GM23338 (cell line): Measurements from ENCODE around the gene GLCCI1.

ENCODE experiments used
- CREB1 ChIP-seq: fragments of 250-450 bp; sonication (Bioruptor Pico); IDR thresholded peaks from 2 replicates; pipeline ENCODE4 v1.5.0; 2020; ENCODE audit warnings: low read depth, mild to moderate bottlenecking, moderate library complexity
- CTCF ChIP-seq, 2 experiments: fragments of 200-600 bp in 1 of 2; sonication (generic) in 1 of 2; conservative IDR thresholded peaks; 2 replicates each; pipeline versions ENCODE4 v1.5.1 to v1.6.1; 2016 to 2017; ENCODE audit warnings: antibody characterized with exemption in 2 of 2, low read depth in 2 of 2, mild to moderate bottlenecking in 2 of 2, moderate library complexity in 1 of 2
- EZH2 ChIP-seq: fragments of 200-600 bp; sonication (generic); IDR thresholded peaks from one replicate; pipeline ENCODE4 v1.8.0; 2017; ENCODE audit warnings: antibody characterized with exemption, mild to moderate bottlenecking, low read depth; ENCODE audit not compliant: unreplicated experiment
- EZH2phosphoT487 ChIP-seq: fragments of 200-600 bp; sonication (generic); IDR thresholded peaks from one replicate; pipeline ENCODE4 v1.8.1; 2018; ENCODE audit warnings: antibody characterized with exemption; ENCODE audit not compliant: unreplicated experiment
- POLR2AphosphoS5 ChIP-seq: IDR thresholded peaks from 2 replicates; pipeline ENCODE4 v1.6.1; 2016; ENCODE audit warnings: antibody characterized with exemption, low read depth
- REST ChIP-seq: IDR thresholded peaks from one replicate; pipeline ENCODE4 v1.6.1; 2018; ENCODE audit warnings: antibody characterized with exemption; ENCODE audit not compliant: unreplicated experiment

DNA sequence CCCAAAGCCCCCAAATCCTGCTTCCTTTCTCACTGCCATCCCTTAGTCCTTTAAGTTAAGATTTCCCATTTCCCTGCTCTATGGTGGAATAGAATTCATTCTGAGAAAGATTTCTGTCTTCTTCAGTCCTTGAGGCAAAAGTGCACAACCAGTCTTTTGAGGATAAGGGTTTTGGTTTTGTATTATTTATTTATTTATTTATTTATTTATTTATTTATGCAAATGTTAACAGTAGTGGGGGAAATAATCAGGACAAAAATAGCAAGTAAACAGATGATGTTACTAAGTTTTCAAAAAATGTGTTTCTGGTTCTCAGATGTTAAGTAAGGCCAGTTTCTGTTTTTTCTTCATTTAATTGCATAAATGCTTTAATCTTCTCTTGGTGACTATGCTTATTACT, 84.2 kb downstream of the GLCCI1 start:
- TF ChIP-seq POLR2AphosphoS5, result no peak
- no peak for TF ChIP-seq CTCF (conservative IDR thresholded peaks at IDR 0.05; ENCODE audit: low read depth in 2 of 2)
- TF ChIP-seq CREB1 (CRISPR knock-in tag), result no peak
- no peak for TF ChIP-seq REST
- TF ChIP-seq EZH2, result no peak
- no peak for TF ChIP-seq EZH2phosphoT487
